Activated B cell treated with CpG ODN at 0.5 μM for 24 hours (primary cell): ENCODE results near the gene ARHGAP4. TPM values are rescaled to one million over a fixed set of nuclear protein-coding genes. Genes with fewer than 3 reads are reported as not detected.

ENCODE experiments used
- ATAC-seq: fragments of 200-7000 bp; cut with Tn5 transposase; one replicate; pipeline ENCODE4 v1.10.0; 2021; ENCODE audit warnings: low read depth, mild to moderate bottlenecking, moderate library complexity
- CTCF ChIA-PET: fragments of 350-600 bp; sonication (Branson Sonifier 250); formaldehyde crosslinking; loops from one replicate; lab custom pipeline; 2021; ENCODE audit warnings: antibody characterized with exemption; lab: Charles Lee
- POLR2A ChIA-PET: fragments of 350-600 bp; sonication (Branson Sonifier 250); formaldehyde crosslinking; loops from one replicate; lab custom pipeline; 2021; ENCODE audit warnings: antibody characterized with exemption; lab: Charles Lee
- DNase-seq: peaks from one replicate; pipeline ENCODE4 v3.0.0; 2022
- H3K27ac Mint-ChIP-seq: one replicate; pipeline ENCODE4 v1.8.0; 2020; ENCODE audit warnings: mixed read lengths
- H3K27me3 Mint-ChIP-seq: one replicate; pipeline ENCODE4 v1.8.0; 2021; ENCODE audit warnings: mixed read lengths
- H3K36me3 Mint-ChIP-seq: one replicate; pipeline ENCODE4 v1.8.0; 2021; ENCODE audit warnings: low read depth, mixed read lengths
- H3K4me1 Mint-ChIP-seq: one replicate; pipeline ENCODE4 v1.8.0; 2021; ENCODE audit warnings: mixed read lengths
- H3K4me3 Mint-ChIP-seq: one replicate; pipeline ENCODE4 v1.8.0; 2020; ENCODE audit warnings: mild to moderate bottlenecking, mixed read lengths
- H3K9me3 Mint-ChIP-seq: one replicate; pipeline ENCODE4 v1.8.0; 2020; ENCODE audit warnings: mixed read lengths
- CTCF ChIP-seq: fragments of 200-600 bp; IDR thresholded peaks from one replicate; pipeline ENCODE4 v1.8.0; 2022; ENCODE audit warnings: antibody characterized with exemption, mild to moderate bottlenecking
- intact Hi-C: fragments of 100-400 bp; cut with micrococcal nuclease; formaldehyde crosslinking; loops from one replicate; pipeline ENCODE4 v1.15.1; 2024
- total RNA-seq: library from RNA; stranded (reverse); gene quantifications from 2 replicates; pipeline ENCODE4 v1.2.3, GENCODE V29; 2022

ARHGAP4 gene
- total RNA-seq, 1 donor from 2014 or later, result 158 TPM

- H3K27me3 Mint-ChIP-seq, result no peaks in the 10 kb centered on the region
- intact Hi-C loops, result no loop called here
- H3K4me3 Mint-ChIP-seq, result no peak overlapping the region
- no peak for DNase-seq
- ChIA-PET CTCF (no interaction called here), POLR2A (no interaction called here)
- H3K36me3 Mint-ChIP-seq, result peaks cover 44% of the 10 kb centered on the region
- H3K4me1 Mint-ChIP-seq, result no peaks in the 10 kb centered on the region
- no peak overlapping the region for H3K27ac Mint-ChIP-seq
- H3K9me3 Mint-ChIP-seq, result no peaks in the 10 kb centered on the region
- no peak for ATAC-seq
- TF ChIP-seq CTCF, result no peak
Observed at GRCh38 chrX:153913701-153914100, 12.4 kb downstream of the ARHGAP4 start.

DNA sequence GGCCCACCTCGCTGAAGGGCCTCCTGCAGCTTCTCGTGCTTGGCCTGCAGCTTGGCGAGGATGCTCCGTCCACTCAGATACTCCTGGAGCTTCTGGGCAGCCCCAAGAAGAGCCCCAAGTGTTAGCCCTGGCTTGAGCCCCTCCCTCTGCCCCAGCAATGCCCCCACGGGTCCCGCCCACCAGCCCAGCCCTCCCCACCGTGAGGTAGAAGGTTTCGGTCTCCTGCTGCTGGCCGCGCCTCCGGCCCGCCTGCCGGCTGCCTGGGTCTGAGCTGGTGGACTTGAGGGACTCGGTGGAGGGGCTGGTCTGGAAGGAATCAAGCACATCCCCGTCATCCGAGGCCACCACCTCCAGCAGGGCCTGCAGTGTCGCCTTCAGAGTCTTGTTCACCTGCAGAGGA, 12.9 kb downstream of the ARHGAP4 start:
- DNase-seq, result no peak
- Mint-ChIP-seq H3K9me3 (no peaks in the 10 kb centered on the region), H3K27me3 (no peaks in the 10 kb centered on the region), H3K4me3 (no peak overlapping the region), H3K4me1 (no peaks in the 10 kb centered on the region), H3K27ac (no peak overlapping the region), H3K36me3 (peaks cover 43% of the 10 kb centered on the region)
- no peak for ATAC-seq
- ChIA-PET CTCF (no interaction called here), POLR2A (no interaction called here)
- intact Hi-C loops, result no loop called here
- TF ChIP-seq CTCF, result no peak

DNA sequence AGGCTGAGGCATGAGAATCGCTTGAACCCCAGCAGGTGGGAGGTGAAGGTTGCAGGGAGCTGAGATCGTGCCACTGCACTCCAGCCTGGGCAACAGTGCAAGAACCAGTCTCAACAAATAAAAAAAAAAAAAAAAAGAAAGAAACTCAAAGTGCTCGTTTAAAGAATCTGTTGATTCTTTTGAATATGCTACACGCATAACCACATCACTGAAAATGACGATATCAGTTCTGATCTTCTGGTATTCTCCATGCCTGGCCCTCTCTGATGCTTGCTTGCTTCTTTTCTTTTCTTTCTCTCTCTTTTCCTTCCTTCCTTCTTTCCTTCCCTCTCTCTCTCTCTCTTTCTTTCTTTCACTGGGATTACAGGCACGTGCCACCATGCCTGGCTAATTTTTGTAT, 14.3 kb downstream of the ARHGAP4 start:
- CTCF ChIA-PET, result no interaction called here
- TF ChIP-seq CTCF, result no peak
- Mint-ChIP-seq H3K36me3 (peaks cover 40% of the 10 kb centered on the region), H3K4me1 (no peaks in the 10 kb centered on the region), H3K27ac (peak overlapping the region; percentile 12), H3K4me3 (no peak overlapping the region), H3K27me3 (no peaks in the 10 kb centered on the region), H3K9me3 (no peaks in the 10 kb centered on the region)
- DNase-seq, result no peak
- intact Hi-C loops, result no loop called here
- no peak for ATAC-seq
- POLR2A ChIA-PET, result interaction anchor here (1.0 kb wide), 1 partner anchor 15 kb away, joined by 6 read pairs; the partner anchor contains the start of gene ARHGAP4

- Mint-ChIP-seq H3K27me3 (no peaks in the 10 kb centered on the region), H3K4me1 (no peaks in the 10 kb centered on the region), H3K4me3 (no peak overlapping the region), H3K36me3 (peaks cover 31% of the 10 kb centered on the region), H3K27ac (no peak overlapping the region), H3K9me3 (no peaks in the 10 kb centered on the region)
- DNase-seq, result no peak
- ChIA-PET CTCF (interaction anchor here (1.1 kb wide), 1 partner anchor 37 kb away, joined by 3 read pairs; no protein-coding TSS in a partner anchor), POLR2A (interaction anchor here (0.6 to 1.5 kb wide), 4 partner anchors 13 to 953 kb away, joined by 3 to 7 read pairs (median 6); partner anchors contain the start of gene ARHGAP4)
- no peak for TF ChIP-seq CTCF
- ATAC-seq, result no peak
- intact Hi-C loops, result no loop called here
Observed at GRCh38 chrX:153910446-153910845, 15.6 kb downstream of the ARHGAP4 start.

- TF ChIP-seq CTCF, result no peak
- H3K36me3 Mint-ChIP-seq, result peaks cover 28% of the 10 kb centered on the region
- DNase-seq (no peak), ATAC-seq (no peak)
- intact Hi-C loops, result no loop called here
- CTCF ChIA-PET, result no interaction called here
- H3K27me3 Mint-ChIP-seq, result no peaks in the 10 kb centered on the region
- H3K9me3 Mint-ChIP-seq, result no peaks in the 10 kb centered on the region
- peaks cover 1% of the 10 kb centered on the region for H3K4me1 Mint-ChIP-seq
- no peak overlapping the region for H3K27ac Mint-ChIP-seq
- no peak overlapping the region for H3K4me3 Mint-ChIP-seq
- POLR2A ChIA-PET, result interaction anchor here (1.5 kb wide), 1 partner anchor 13 kb away, joined by 5 read pairs; no protein-coding TSS in a partner anchor
Observed at GRCh38 chrX:153909980-153910360, 16.1 kb downstream of the ARHGAP4 start.
